Stimulated activated CD8-positive, alpha-beta memory T cell treated with anti-CD3 and anti-CD28 coated beads, Interleukin-15, amount 100 ng/mL, for 24 hours (primary cell): ENCODE measurements around the gene COL20A1.

Source experiments
- DNase-seq: peaks from one replicate; pipeline ENCODE4 v3.0.0-alpha.2; 2020; ENCODE audit warnings: low read depth

COL20A1 gene

DNA sequence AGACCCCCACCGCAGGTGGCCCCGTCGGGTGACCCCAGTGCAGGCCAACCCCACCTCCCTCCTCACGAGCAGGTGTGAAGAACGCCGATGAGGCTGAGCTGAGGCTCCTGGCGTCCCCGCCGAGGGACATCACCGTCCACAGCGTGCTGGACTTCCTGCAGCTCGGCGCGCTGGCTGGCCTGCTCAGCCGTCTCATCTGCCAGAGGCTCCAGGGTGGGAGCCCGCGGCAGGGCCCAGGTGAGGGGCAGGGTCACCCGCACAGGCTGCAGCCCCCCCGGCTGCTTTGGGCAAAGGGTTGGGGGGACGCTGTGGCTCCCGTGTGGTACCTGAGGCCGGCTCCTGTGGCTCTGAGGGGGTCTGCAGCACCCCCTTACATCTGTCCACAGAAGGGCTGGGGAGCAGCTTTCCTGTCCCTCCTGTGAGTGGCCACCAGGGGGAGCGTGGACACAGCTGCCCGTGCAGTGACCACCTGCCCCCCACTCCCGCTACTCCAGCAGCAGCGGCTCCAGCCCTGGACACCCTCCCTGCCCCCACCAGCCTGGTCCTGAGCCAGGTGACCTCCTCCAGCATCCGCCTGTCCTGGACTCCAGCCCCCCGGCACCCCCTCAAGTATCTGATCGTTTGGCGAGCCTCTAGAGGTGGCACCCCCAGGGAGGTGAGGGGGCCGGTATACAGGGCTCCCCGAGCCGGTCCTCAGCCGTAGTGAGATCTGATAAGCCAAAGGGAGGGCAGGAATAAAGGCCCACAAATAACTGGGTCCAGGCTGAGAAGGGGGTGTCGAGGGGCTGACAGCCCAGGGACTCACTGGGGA lies 16.5 kb downstream of the COL20A1 start:
- DNase-seq, result no peak

- DNase-seq, result no peak
Observed at GRCh38 chr20:63310265-63310991, 17.4 kb downstream of the COL20A1 start.

DNA sequence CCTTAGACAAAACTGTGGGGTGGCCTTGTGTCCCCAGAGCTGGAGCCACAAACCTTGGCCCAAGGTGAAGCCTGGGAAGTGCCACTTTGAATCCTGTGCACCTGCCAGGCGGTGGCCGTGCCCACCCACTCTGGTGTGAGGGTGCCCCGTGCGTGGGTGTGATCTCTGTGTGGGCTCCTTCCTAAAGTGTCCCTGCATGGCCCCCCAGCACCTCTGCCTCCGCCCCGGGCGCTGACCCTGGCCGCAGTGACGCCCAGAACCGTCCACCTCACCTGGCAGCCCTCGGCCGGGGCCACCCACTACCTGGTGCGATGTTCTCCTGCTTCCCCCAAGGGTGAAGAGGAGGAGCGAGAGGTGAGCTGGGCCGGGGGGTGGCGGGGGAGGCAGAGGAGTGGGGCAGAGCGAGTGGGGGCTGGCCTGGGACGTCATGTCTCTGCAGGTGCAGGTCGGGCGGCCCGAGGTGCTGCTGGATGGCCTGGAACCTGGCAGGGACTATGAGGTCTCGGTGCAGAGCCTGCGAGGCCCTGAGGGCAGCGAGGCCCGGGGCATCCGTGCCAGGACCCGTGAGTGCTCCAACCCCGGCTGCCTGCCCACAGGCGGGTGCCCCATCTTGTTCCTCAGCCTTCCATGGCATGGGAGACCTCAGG lies 18.3 kb downstream of the COL20A1 start:
- no peak for DNase-seq

DNA sequence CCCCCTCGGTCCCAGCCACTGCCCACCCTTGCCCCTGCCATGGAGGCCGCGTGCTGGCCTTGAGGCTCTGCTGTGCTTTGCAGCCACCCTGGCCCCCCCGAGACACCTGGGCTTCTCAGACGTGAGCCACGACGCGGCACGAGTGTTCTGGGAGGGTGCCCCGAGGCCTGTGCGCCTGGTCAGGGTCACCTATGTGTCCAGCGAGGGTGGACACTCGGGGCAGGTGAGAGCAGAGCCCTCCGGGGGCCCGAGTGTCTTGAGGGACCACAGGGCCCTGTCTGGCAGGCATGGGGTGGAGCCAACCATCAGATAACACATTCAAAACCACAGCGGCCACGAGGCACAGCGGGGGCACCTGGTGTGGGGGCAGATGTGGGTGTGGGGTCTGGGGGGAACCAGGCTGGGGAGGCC lies 18.9 kb downstream of the COL20A1 start:
- DNase-seq, result no peak

DNA sequence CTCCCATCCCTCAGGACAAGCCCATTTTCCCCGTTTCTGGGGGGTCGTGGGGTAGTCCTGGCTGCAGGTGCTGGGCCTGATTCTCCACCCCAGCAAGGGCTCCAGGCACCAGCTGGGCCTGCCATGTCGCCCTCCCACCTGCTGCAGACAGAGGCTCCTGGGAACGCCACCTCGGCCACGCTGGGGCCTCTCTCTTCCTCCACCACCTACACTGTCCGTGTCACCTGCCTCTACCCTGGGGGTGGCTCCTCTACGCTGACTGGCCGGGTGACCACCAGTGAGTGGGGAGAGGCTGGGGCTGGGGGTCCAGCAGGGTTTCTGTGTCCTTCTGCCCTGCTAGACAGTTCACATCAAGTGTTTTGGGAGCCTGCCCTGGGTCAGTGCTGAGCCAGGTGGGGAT lies 19.3 kb downstream of the COL20A1 start:
- DNase-seq, result no peak

DNA sequence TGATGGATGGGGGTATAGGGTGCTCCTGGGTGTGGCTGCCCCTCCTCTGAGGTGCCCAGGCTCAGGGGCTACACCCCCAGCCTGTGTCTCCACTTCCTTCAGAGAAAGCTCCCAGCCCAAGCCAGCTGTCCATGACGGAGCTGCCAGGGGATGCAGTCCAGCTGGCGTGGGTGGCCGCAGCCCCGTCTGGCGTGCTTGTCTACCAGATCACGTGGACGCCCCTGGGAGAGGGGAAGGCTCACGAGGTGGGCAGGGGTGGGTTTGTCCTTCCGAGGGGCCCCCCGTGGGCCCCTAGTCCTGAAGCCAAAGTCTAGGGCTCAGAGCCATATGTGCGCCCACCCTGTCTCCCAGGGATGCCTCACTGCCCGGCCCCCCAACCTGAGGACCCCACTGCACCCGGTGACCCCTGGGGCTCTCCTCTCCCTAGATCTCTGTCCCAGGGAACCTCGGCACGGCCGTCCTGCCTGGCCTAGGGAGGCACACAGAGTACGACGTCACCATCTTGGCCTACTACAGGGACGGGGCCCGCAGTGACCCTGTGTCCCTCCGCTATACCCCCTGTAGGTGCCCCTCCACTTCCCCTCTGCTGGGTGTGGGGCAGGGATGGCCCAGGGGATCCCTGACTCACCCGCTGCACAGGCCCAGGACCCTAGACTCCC lies 19.8 kb downstream of the COL20A1 start:
- DNase-seq, result no peak

DNA sequence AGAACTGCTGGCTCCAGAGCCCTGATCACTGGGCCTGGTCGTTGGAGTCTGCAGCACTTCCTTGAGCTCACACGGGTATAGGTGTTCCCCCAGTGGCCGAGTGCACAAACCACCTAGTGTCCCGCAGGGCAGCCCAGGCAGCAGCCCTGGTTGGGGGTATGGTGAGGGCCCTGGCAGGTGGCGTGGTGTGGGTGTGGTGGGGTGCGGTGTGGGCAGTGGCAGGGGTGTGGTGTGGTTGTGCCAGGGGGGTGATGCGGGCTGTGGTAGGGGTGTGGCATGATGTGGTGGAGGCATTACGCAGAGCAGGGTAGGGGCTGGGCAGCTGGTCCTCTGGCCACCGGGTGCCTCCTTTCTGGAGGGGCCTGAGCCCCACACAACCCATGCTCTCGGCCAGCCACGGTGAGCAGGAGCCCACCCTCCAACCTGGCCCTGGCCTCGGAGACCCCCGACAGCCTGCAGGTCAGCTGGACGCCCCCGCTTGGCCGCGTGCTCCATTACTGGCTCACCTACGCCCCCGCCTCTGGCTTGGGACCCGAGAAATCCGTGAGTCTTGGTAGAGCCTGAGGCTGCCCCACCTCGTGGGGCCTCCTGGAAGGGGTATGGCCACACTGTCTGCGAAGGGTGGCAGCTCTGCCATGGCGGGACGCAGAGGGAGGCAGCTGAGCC lies 20.5 kb downstream of the COL20A1 start:
- no peak for DNase-seq

DNA sequence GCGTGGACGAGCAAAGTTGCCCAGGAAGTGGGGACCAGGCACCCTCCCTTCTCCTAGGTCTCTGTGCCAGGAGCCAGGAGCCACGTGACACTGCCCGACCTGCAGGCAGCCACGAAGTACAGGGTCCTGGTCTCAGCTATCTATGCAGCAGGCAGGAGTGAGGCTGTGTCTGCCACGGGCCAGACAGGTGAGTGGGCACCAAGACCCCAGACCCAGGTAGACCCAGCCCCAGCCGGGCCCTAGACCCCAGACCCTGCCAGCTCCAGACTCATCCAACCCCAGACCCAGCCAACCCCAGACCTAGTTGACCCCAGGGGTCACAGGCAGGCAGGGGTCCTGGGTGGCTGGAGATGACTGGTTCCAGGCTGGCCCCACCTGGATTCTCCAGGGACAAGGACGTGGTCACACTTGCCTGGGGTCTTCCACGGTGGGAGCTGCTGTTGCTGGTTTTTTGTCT lies 21.1 kb downstream of the COL20A1 start:
- no peak for DNase-seq

GRCh38 chr20:63314566-63315239 lies 21.7 kb downstream of the COL20A1 start:
- DNase-seq, result no peak

DNA sequence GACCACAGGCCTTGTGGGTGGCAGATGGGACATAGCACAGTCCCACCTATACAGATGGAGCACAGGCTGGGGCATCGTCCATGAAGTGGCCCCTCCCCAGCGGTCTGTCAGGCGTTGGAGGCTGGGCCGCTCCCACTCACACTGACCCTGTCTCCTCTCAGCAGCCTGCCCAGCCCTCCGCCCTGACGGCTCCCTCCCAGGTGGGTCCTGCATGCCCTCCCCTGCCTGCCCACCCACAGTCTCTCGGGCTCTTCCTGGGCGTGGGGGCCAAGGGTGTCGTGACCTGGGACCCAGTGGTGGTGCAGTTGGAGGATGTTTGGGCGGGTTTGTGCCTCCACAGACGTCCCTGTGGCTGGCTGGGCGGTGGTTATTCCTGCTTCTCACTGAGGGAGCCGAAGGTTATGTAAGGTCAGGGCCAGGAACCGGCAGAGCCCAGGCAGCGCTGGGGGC lies 22.3 kb downstream of the COL20A1 start:
- no peak for DNase-seq

GRCh38 chr20:63315731-63316491 lies 22.9 kb downstream of the COL20A1 start:
- no peak for DNase-seq

- DNase-seq, result no peak
Observed at GRCh38 chr20:63316502-63316921, 23.5 kb downstream of the COL20A1 start.

DNA sequence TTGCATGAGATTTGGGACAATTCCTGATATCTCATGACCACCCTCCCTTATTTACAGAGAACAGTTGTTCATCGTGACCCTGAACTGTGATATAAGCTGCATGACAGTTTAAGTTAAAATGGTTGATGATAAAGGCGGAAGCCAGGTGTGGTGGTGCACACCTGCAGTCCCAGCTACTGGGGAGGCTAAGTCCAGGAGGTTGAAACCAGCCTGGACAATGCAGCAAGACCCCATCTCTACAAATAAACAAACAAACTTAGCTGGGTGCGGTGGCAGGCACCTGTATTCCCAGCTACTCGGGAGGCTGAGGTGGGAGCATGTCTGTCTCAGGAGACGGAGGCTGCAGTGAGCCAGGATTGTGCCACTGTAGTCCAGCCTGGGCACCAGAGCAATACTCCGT lies 24.1 kb downstream of the COL20A1 start:
- no peak for DNase-seq

- DNase-seq, result no peak
Observed at GRCh38 chr20:63317601-63318291, 24.8 kb downstream of the COL20A1 start.

- no peak for DNase-seq
Observed at GRCh38 chr20:63318391-63319163, 25.6 kb downstream of the COL20A1 start.

DNA sequence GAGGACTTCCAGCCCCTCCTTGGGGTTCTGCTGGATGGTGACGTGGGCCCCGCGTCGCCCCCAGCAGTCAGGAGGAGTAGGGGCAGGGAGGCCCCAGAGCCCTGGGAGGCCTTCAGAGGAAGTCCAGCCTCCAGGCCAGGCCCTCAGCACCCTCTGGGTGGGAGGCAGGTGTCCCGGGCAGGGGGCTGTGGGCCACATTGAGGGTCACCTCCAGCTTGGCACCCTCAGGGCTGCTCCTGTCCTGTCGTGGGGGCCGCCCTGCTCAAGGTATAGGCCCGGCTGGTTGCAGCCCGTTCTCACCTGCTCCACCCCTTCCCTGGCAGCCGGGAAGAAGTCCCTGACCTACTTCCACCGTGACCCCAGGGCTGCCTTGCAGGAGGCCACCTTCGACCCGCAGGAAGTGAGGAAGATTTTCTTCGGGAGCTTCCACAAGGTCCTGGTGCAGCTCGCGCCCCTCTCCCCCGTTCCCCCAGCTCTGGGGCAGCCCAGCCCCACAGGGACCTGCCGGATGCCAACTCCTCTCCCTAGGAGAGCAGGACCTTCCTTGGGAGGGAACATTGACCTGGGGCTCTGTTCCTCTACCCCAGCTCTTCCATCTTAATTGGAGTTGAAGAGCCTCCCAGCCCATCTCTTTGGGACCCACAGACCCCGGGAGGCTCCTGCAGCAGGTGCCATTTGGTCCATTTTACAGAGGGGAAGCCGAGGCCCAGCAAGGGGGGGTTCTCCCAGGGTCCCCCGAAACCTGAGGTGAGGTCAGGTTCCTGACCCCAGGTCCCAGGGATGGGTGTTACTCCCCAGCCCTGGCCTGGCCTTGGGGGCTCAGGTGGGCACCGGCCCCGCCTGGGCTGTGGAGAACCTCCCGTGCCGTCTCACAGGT lies 26.4 kb downstream of the COL20A1 start:
- DNase-seq, result no peak

DNA sequence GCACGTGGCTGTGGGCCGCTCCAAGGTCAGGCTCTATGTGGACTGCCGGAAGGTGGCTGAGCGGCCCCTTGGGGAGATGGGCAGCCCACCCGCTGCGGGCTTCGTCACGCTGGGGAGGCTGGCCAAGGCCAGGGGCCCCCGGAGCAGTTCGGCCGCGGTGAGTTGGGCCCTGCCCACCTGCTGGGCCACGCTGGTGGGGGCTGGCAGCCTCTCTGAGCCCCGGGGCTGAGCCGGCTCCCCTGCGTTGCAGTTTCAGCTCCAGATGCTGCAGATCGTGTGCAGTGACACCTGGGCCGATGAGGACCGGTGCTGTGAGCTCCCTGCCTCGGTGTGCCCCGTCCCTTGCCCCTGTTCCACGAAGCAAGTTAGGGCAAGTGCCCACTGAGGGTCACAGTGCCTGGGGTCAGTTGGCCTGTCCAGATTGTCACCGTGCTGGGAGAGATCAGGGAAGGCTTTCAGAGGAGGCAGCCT lies 27.1 kb downstream of the COL20A1 start:
- no peak for DNase-seq
